NCI-H1092 treated with DMSO at 0.1 percent for 48 hours (cell line): ENCODE data around the gene COL11A1.
"Not testable (repeated sequence)": the region's sequence is repeated elsewhere in the genome, so short reads cannot be mapped to it uniquely, and the experiment has no call there.

Experiments used
- DNase-seq: peaks from one replicate; lab custom pipeline; 2025; lab: John Stamatoyannopoulos, UW

COL11A1 gene

DNA sequence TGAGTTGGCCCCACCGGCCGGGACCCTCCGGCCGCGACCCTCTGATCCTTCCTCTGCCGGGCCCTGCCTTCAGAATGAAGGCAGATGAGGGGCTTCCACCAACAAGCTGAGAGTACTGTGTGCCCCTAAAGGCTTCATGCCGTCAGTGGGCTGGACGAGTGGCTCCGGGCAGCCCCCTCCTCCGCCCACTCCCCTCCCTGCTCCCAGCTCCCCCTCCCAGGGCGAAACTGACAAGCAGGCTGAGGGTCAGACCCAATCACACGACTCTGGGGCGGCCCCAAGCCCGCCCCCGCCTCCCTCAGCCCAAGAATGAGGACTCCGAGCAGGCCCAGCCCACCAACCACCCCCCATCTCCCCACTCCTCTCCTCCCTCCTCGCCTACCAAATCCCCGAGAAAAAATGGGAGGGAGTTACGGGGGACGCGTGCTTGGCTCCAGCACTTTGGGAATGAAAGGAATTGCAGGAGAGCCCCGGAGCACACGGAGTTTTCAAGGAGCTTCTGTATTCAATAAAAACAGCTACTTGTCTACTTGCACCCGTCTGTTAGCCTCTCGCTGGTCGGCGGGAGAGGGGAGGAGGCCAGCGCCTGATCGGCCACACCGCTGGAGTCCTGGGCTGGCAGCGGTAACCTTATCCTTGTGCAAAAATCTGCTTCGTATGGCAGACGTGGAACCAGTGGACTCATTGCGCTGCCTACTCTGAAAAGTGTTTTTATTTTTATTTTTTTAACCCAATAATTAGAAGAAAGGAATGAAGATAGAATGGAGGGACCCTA lies at the start of gene COL11A1:
Gene COL11A1 (minus strand): TSS at position 147 of the 775 bp plus-strand sequence. CDS start 344 bp downstream, outside the sequence.
- DNase-seq: no peak

DNA sequence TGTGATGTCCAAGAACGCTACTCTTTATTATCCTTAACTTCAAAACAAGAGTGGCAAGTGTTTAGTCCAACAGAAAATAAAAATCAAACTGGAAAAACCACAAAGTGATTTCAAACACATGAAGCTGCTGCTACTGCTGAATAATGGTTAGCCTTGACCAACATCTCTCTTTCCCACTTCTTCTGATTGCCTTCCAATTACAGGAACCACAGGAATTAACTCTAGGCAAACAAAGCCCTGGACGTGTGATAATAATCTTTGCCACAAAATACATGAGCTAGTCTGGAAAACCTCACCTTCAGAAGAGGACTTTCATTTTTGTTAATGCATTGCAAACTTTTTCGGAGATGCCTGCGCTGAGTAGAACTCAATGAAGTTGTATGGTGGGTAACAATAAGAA lies 48.6 kb upstream of the COL11A1 start:
- DNase-seq: no peak

DNA sequence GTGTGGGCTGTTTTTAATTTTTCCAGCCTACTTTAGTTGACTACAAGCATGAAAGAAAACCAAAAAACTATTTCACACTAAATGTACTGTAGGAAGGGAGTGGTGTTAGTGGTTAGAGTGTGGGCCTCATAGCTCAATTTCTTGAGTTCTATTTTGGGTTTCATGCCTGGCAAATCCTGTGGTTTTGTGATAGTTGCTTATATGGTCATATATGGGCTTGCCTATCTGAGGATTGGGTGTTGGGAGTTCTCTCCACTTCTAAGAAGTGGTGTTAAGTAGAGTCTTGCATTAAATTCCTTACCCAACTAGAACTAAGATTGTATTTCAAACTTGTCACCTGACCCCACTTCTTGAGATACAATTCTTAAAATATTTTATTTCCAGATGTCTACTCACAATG lies 37.8 kb upstream of the COL11A1 start:
- no peak for DNase-seq

DNA sequence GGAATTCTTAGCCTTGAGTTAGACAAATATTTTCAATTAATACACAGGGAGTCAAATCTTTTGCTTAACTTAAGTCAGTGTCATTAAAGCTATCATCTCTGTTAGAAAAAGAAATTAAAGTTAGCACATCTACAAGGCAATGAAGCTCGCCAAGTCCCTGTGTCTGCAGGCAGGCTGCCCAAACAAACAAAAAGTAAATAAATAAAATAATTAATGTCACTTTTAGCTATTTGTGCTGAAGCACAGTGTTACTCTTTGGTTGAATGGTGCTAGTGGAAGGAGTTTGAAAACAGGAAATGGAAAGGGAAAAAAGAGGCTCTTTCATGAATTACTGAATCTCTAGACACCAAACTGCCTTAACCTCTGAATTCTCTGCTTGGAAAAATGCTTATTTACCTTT lies 37.1 kb upstream of the COL11A1 start:
- no peak for DNase-seq

DNA sequence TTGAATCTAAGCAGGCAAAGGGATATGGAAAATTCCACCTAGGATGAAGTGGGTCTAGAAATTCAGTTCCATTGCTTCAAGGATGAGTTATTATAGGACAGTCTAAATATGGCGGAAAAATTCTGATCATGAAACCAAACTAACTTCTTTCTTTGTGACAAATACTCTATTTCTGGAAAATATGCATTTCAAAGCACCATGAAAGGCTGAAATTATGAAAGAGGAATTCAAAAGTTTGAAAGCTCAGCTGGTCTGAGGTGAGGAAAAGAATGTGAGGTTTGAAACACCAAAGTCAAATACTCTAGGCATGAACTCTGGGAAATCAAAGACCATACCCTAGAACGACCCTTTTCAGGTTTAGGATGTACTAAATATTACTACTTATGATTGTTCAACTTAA lies 36.4 kb upstream of the COL11A1 start:
- no peak for DNase-seq

DNA sequence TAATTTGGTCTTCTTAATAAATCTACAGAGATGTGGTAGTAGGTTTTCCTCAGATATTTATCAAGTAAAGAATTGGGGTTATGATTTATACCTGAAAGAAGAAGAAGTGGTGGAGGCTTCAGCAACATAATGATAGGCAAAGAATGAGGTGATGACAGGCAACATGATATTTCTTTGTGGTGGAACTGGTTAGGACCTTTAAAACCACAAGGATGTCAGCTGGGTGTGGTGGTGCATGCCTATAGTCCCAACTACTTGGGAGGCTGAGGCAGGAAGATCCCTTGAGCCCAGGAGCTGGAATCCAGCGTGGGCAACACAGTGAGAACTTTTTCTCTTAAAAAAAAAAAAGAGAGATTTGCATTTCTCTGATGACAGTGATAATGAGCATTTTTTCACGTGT lies 34.1 kb upstream of the COL11A1 start:
- no peak for DNase-seq

DNA sequence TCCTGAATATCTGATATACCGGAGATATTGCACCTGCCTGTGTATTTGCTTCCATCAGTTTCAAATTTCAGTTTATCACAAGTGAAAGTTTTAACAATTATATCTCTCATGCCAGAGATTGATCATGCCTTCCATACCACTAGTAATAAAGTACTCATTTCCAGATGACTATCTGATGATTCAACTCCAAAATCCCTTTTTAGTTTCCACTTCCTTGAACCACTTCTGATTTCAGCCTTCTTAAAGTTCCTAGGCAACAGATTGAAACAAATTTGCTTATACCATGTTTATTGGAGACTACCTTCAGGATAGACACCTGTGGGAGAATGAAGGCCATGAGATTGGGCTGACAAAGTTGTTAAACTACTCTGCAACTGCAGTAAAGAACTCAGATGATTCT lies 21.5 kb upstream of the COL11A1 start:
- no peak for DNase-seq

DNA sequence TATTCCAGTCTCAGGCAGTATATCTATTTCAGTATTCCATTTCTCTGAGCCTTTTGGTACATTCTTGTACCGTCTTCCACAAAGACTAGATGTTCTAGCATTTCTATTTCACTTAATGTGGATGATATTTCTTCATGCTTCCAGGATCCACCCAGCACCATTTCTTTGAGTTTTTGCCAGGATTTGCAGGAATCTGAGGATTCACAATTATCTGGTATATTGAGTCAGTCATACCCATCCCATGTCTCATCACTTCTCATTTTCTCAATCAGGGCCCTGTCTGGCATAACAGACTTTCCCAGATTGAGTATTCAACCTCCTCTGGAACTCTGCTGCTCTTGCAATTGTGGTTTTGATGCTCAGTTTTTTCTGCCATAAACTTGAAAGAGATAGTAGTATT lies 20.9 kb upstream of the COL11A1 start:
- no peak for DNase-seq

DNA sequence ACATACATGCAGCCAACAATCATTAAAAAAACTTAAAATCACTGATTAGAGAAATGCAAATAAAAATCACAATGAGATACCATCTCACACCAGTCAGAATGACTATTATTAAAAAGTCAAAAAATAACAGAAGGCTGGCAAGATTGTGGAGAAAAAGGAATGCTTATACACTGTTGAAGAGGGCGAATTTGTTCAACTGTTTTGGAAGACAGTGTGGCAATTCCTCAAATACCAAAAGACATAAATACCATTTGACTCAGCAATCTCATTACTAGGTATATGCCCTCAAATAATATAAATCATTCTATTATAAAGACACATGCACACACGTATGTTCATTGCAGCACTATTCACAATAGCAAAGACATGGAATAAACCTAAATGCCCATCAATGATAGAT lies 19.9 kb upstream of the COL11A1 start:
- not testable (repeated sequence) for DNase-seq

DNA sequence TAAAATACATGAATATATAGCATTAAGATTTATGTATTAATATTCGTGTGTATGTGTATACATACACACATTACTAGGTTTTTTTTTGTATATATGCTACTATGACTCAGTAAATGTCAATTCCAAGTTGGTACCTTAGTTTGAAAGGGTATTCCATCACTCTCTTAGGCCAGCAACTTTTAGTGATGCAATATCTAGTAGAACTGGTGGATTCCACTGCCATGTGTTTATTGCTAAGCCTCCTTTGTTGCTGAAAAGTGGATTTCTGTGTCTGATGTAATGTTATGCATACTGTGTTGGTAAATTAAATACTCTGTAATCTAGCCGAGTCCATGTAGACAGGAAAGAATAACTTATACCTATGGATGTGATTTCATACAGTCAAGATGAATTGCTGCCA lies 16.9 kb upstream of the COL11A1 start:
- DNase-seq: no peak

DNA sequence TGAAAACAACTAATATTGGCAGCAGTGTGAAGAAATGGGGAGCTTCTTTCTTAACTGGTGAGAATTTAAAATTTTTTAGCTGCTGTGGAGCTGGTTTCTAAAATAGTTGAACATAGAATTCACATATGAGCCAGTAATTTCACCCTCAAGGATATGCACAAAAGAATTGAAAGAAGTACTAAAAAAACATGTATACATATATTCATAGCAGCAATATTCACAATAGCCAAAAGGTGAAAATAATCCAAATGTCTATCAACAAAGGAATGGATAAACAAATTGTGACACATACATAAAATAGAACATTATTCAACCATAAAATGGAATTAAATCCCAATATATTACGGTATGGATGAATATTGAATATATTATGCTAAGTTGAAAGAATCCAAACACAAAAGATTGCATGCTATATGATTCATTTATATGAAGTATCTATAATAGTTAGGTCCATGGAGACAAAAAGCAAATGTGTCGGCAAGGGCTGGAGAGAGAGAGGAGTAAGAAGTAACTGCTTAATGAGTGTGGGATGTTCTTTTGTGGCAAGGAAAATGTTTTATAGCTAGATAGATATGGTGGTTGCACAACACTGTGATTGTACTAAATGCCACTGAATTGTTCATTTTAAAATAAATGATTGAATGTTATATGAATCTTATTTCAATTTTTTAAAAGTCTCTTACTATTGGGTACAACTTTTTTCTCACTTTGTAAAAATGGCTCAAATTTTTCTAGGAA lies 14.8 kb upstream of the COL11A1 start:
- DNase-seq: no peak

DNA sequence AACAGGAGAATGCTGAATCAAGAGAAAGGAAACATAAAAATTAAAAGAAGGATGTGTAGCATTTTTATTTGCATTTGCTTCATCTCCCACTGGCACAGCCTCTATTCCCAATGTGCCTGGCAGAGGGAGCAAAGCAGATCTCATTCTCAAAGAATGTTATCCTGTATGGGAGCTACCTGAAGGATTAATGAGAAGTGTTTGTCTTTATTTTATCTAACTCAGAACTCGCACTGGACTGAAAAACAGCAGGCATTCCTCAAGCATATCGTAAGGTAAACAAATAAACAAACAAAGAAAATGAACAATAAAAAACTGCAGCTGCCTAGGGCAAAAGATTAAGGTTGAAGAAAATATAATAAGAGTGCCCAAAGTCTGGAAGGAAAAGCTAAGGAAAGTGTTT lies 12.7 kb upstream of the COL11A1 start:
- DNase-seq: no peak

DNA sequence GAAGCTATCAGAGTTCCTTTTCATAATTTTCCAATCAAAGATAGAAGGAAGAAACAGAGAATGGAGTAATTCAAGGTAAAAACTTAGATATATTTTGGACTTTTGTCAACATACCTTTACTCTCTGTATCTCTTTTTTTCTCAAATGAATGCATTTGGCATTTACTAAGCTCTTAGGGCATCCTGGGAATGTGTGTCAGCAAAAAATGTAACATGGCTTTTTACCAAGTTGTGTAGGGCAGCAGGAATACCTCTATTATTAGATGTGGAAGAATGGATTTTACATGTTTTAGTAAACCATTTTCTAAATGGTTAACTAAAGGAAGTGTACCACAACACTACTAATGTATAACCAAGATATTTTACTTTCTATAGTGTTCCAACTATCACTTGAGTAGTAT lies 4.2 kb upstream of the COL11A1 start:
- no peak for DNase-seq

DNA sequence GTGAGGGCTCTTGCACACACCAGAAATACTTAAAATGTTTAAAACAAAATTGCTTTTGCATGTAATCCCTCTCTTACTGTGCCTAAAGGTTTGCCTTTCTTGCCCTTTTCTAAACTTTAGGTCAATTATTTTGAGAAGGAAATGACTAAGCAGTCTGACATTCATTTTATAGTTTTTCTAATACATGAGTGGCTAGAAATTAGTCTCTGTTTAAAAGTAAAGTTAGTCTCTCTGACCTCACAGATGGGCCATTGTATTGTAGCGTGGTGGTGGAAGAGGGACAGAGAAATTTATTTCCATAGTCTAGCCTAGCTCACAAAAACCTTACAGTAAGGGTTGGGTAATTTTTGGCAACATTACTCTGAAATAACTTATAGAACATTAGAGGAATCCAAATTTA lies 3.6 kb upstream of the COL11A1 start:
- no peak for DNase-seq

DNA sequence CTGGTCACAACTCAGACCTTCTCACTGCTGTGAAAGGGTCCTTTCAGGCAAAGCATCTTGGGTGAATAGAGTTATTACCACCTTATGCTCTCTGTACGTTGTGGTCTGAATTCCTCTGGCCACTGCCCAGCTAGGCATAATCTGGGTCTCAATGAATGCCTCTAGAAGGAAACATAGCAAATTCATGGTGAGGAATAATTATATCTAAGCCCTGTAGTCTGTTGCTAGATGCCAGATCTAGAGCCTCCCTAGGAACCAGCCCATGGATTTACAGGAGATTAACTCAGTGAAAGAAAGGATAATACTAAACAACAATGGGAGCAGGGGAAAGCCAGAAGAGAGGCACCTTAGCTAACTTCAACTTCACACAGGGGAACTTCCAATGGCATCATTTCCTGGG lies 2.4 kb upstream of the COL11A1 start:
- no peak for DNase-seq

DNA sequence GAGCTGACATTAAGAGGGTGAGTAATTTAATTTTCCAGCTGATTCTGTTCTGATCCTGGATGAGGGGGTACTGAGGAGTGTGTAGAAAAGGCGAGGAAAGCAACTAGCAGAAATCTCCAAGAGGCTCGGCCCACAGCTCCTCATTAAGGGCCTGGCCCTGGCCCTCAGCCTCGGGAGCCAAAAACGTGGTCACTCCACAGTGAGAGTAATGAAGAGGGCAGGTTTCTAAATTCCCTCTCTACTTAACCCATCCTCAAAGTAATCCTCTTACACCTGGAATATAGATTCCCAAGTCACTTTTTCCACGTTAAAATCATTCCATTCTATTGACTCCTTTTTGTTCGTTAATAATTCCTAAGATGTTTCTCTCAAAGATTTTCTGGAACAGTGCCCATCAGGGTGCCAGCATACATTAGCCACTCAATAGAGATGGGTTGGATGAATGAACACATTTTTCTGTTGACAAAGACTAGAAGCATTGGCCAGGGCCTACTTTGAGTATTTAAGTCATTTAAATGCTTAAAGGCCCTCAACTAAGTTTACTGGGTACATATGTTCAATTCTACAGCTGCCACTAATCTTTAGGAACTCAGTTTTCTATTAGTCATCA lies 1.1 kb upstream of the COL11A1 start:
- no peak for DNase-seq

DNA sequence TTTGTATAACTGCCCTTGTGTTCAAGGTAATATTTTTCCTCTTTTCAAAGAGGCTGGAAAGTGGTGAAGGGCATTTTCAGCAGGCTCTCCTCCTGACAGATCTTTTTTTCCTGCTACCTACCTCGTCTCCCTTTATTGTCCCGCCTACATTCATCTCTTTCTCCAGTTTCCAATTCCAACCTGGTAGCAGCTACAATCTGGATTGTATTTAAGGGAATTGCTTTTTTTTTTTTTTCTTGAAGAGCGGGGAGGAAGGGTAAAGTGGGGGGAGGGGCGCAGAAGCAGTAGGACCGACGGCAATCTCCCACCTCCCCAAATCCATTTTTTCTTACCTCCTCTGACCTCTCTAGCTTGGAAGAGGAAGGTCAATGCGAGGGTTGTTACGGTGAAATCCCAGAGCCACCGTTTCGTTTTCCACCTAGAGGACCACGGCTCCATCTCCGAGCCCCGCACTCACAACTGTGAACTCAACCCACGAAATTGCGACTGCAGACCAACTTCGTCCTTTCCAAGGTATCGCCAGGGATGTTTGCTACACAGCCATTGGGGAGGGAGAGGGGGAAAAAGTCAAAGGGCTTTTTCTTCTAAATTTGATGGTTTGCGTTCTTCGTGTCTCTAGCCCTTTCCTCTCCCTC lies 464 bp downstream of the COL11A1 start:
- no peak for DNase-seq

DNA sequence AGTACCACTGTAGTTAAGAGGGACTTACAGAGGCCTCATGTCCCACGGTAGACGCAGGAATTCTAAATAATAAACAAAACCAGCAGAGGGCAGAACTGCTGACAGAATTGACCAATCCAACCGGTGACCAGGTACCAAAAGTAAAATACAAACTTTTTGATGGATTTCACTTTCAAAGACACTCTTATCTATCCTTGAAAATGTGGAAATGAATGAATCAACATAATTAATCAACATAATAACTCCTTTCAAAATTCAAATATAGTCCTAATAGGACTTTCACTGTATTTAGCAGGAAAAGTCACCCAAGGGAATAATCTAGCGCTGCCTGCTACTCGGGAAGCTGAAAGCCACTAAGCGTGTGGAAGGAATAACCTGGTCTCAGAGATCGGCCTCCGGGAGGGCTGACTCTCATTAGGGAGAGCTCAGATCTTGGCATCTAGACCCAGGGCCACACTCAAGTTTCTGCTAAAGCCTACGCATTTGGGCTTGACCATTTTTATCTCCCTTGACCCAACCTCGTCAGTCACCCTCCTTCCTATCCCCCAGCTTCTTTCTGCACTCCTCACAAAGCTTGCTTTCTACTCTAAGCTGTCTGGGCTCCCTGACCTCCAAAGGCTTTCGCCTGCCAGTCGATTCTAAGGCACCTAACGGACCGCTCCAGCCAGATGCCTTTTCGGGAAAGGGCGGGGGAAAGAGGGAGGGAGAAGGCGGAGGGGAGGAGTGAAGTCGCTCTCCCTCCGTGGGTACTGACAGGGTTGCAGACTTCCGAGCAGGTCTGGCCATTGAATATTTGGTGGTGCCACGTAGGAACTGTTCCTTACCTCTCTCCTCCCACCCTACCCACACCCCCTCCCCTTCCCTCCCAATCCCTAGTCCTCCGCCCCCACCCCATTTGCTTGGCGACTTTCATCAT lies 1.6 kb downstream of the COL11A1 start:
- no peak for DNase-seq

DNA sequence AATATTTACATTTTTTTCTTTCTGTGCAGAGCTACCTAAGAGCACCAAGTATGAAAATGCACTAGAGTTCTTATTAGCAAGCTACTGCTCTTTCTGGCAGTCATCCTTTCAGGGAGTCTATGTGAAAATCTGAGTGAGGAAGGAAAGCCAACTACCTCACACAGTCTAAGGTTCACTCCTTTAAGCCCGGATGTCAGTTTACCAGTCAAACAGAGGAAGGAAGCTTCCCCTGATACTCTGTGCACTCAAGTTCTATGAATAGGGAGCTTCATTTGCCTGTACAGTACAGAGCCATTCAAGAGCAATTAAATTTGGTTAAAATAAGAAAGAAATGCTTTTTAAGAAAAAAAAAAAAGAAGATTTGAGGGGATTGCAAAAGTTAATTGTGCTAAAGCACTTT lies 6.9 kb downstream of the COL11A1 start:
- DNase-seq: no peak

DNA sequence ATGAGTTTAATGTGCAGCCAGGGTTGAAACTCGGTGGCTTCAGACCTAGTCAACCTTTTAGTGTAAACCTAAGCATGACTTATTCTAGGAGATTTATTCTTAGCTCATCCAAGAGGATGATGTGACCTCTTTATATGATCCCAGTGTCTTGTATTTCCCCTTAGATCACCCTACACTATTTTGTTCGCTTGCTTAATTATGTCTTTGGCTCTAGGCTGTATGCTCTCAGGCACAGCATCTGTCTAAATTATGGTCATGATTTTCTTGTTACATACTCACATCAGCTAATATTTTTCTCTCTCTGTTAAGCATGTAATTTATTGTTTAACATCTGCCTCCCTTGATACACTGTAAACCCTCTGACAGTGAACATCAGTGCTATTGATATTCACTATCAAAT lies 19.1 kb downstream of the COL11A1 start:
- DNase-seq: no peak

DNA sequence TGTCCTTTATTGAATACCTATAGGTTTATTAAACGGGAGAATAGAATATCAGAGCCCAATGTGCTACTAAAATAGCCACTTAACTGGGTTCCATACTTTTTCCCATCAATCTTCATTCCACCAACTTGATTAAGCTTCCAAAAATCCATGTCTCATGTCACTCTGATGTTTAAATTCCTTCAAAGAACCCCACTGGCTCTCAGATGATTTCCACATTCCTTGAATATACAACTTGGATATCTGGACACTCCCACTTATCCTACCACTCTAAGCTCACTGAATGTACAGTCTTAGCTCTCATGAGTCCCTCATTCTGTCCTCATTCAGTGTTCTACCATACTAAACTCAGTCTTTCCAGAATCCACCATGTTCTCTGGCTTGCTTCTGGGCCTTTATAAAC lies 21.1 kb downstream of the COL11A1 start:
- no peak for DNase-seq

DNA sequence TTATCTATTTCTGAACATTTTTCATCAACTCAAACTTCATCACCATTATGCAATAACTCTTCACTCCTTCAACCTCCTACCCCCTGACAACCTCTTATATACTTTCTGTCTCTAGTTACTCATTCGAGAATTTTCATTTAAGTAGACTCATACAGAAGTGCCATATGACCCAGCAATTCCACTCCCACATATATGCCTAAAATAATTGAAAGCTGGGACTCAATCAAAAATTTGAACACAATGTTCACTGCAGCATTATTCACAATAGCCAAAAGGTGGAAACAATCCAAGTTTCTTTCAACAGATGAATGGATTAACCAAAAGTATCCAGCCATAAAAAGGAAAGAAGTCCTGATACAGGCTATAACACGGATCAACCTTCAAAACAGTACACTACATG lies 24.1 kb downstream of the COL11A1 start:
- DNase-seq: no peak
